HepG2 (cell line): Measurements from ENCODE around the gene KCNJ14. TPM values are rescaled to one million over a fixed set of nuclear protein-coding genes. Genes with fewer than 3 reads are reported as not detected.

Source experiments
- ATAC-seq: fragments of 200-7000 bp; cut with Tn5 transposase; 3 replicates; pipeline ENCODE4 v1.9.1; 2020; ENCODE audit warnings: mild to moderate bottlenecking, moderate library complexity
- Bru-seq: library from RNA; stranded (reverse); fragments of 400-500 nt; gene quantifications from one replicate; lab custom pipeline; 2021; lab: Mats Ljungman, UMichigan
- BruChase-seq, 2 experiments: library from RNA; stranded (reverse); fragments of 400-500 nt; gene quantifications; one replicate each; lab custom pipeline; 2021; lab: Mats Ljungman, UMichigan
- BruUV-seq: library from RNA; stranded (reverse); fragments of 400-500 nt; replicated peaks from 2 replicates; lab custom pipeline; 2021; lab: Mats Ljungman, UMichigan
- CTCF ChIA-PET: fragments of 300-600 bp; formaldehyde crosslinking; extraction: SDS; loops from one replicate; lab custom pipeline; 2021; ENCODE audit warnings: low total read pairs, inconsistent platforms, low intra/inter-chr PET ratio; lab: Yijun Ruan, JAX
- POLR2A ChIA-PET: fragments of 350-600 bp; sonication (Branson Sonifier 250); formaldehyde crosslinking; loops from one replicate; lab custom pipeline; 2020; ENCODE audit warnings: antibody characterized with exemption, inconsistent platforms; lab: Yijun Ruan, JAX
- DNase-seq: peaks from one replicate; pipeline ENCODE4 v3.0.0-alpha.2; 2015; ENCODE audit warnings: low spot score
- FAIRE-seq: peaks from 3 replicates; lab custom pipeline; 2011; peaks lifted over from hg19 to GRCh38; lab: Jason Lieb, UNC
- H2AFZ ChIP-seq: one replicate; pipeline ENCODE4 v1.6.1; 2011; ENCODE audit warnings: low read length, inconsistent platforms
- H3K27ac ChIP-seq: fragments of 300-600 bp; 3 replicates; pipeline ENCODE4 v1.8.0; 2011; ENCODE audit warnings: mixed run types, mild to moderate bottlenecking, mixed read lengths, low read length, inconsistent platforms; ENCODE audit not compliant: insufficient read depth; ENCODE audit errors: extremely low read length
- H3K27me3 ChIP-seq, 2 experiments: fragments of 200-600 bp in 1 of 2; 2 replicates in 1 of 2; 3 replicates in 1 of 2; pipeline versions ENCODE4 v1.6.0 to v1.8.0; 2011; ENCODE audit warnings: low read length in 2 of 2, mild to moderate bottlenecking in 2 of 2, moderate library complexity in 2 of 2, inconsistent platforms in 1 of 2; ENCODE audit not compliant: insufficient read depth in 2 of 2, control insufficient read depth in 1 of 2
- H3K36me3 ChIP-seq, 2 experiments: fragments of 200-600 bp in 1 of 2; replicated peaks in 1 of 2; 2 replicates in 1 of 2; 3 replicates in 1 of 2; pipeline versions ENCODE4 v1.5.1 to v1.8.0; 2011; ENCODE audit warnings: low read length in 2 of 2, inconsistent platforms in 1 of 2; ENCODE audit not compliant: insufficient read depth in 2 of 2, control insufficient read depth in 1 of 2
- H3K4me1 ChIP-seq: 2 replicates; pipeline ENCODE4 v1.5.1; 2012; ENCODE audit warnings: low read length, inconsistent platforms; ENCODE audit not compliant: insufficient read depth
- H3K4me2 ChIP-seq: 2 replicates; pipeline ENCODE4 v1.6.0; 2011; ENCODE audit warnings: low read depth, low read length, inconsistent platforms
- H3K4me3 ChIP-seq, 3 experiments: fragments of 200-600 bp in 1 of 3; sonication (generic), shearing (Covaris generic) in 1 of 3; replicated peaks in 1 of 3; 2 replicates each; pipeline ENCODE4 v1.5.1; 2011 to 2016; ENCODE audit warnings: low read length in 3 of 3, inconsistent platforms in 2 of 3, low read depth in 2 of 3, mild to moderate bottlenecking in 2 of 3, control low read depth in 1 of 3, mixed read lengths in 1 of 3; ENCODE audit not compliant: insufficient read depth in 1 of 3
- H3K79me2 ChIP-seq: one replicate; pipeline ENCODE4 v1.6.1; 2011; ENCODE audit warnings: low read length, inconsistent platforms; ENCODE audit not compliant: insufficient read depth
- H3K9ac ChIP-seq: 2 replicates; pipeline ENCODE4 v1.6.0; 2011; ENCODE audit warnings: mild to moderate bottlenecking, low read depth, low read length, inconsistent platforms; ENCODE audit not compliant: insufficient read depth
- H3K9me3 ChIP-seq: 2 replicates; pipeline ENCODE4 v1.5.1; 2012; ENCODE audit warnings: mild to moderate bottlenecking, low read length
- H4K20me1 ChIP-seq: 2 replicates; pipeline ENCODE4 v1.6.0; 2011; ENCODE audit warnings: inconsistent platforms, mild to moderate bottlenecking, low read length, moderate library complexity; ENCODE audit not compliant: insufficient read depth
- ARNT2 ChIP-seq: sonication (generic); formaldehyde crosslinking; IDR thresholded peaks from 2 replicates; pipeline ENCODE4 v1.8.0; 2022; ENCODE audit warnings: mild to moderate bottlenecking, low read depth, missing genetic modification reagents, moderate library complexity
- CCAR2 ChIP-seq: fragments of 200-400 bp; formaldehyde crosslinking; optimal IDR thresholded peaks from 2 replicates; pipeline ENCODE3; 2018; ENCODE audit warnings: low read depth, mild to moderate bottlenecking, low read length, moderate library complexity
- ETS1 ChIP-seq: sonication (generic); formaldehyde crosslinking; IDR thresholded peaks from 2 replicates; pipeline ENCODE4 v1.4.0; 2020; ENCODE audit warnings: missing genetic modification reagents
- HMG20B ChIP-seq: conservative IDR thresholded peaks from 2 replicates; pipeline ENCODE4 v1.6.1; 2016; ENCODE audit warnings: missing genetic modification reagents, missing compliant biosample characterization
- ZFP36 ChIP-seq: fragments of 150-350 bp; IDR thresholded peaks from 2 replicates; pipeline ENCODE4 v1.6.1; 2018; ENCODE audit warnings: borderline replicate concordance, low read length, low read depth; ENCODE audit not compliant: partially characterized antibody
- ZMYM4 ChIP-seq: sonication (generic); formaldehyde crosslinking; IDR thresholded peaks from 2 replicates; pipeline ENCODE4 v1.8.1; 2023; ENCODE audit warnings: mild to moderate bottlenecking, missing genetic modification reagents
- ZNF251 ChIP-seq: sonication (generic); formaldehyde crosslinking; IDR thresholded peaks from 2 replicates; pipeline ENCODE4 v1.9.0; 2021; ENCODE audit warnings: mild to moderate bottlenecking, missing genetic modification reagents
- ZNF580 ChIP-seq: IDR thresholded peaks from 2 replicates; pipeline ENCODE4 v1.6.1; 2016; ENCODE audit warnings: low read depth, borderline replicate concordance
- ZNF710 ChIP-seq: sonication (generic); formaldehyde crosslinking; IDR thresholded peaks from 2 replicates; pipeline ENCODE4 v1.5.0; 2020; ENCODE audit warnings: mild to moderate bottlenecking, missing genetic modification reagents, borderline replicate concordance
- ZNF782 ChIP-seq: sonication (generic); formaldehyde crosslinking; IDR thresholded peaks from 2 replicates; pipeline ENCODE4 v1.4.0; 2020; ENCODE audit warnings: missing genetic modification reagents, mild to moderate bottlenecking, borderline replicate concordance
- ZSCAN20 ChIP-seq: sonication (generic); formaldehyde crosslinking; IDR thresholded peaks from 2 replicates; pipeline ENCODE4 v1.4.0; 2020; ENCODE audit warnings: missing genetic modification reagents, mild to moderate bottlenecking, borderline replicate concordance
- WGBS: methylation state at CpG from one replicate; pipeline ENCODE4 v1.1.6; 2017; ENCODE audit warnings: low lambda C conversion rate; 5-methylcytosine and 5-hydroxymethylcytosine counted together
- in situ Hi-C: cut with HindIII; loops from 2 replicates; pipeline ENCODE4 v1.10.0; 2017; ENCODE audit warnings: low pct_unique_long_range_greater_than_20kb; ENCODE audit not compliant: extremely low pct_ligation_motif_present
- intact Hi-C: fragments of 100-400 bp; cut with micrococcal nuclease; formaldehyde crosslinking; loops from one replicate; pipeline ENCODE4 v1.10.0; 2022; ENCODE audit not compliant: unreplicated experiment
- long read RNA-seq, 2 experiments: library from RNA in 1 of 2; library from polyadenylated mRNA in 1 of 2; stranded (forward) in 1 of 2; unstranded in 1 of 2; transcript quantifications; one replicate each; pipeline ENCODE4 v2.0.0, GENCODE V29; 2019 to 2022
- polyA minus RNA-seq, 3 experiments: library from RNA; depleted of rRNA, polyadenylated mRNA; stranded (reverse); fragments of >200 nt; gene quantifications; 2 replicates each; pipeline ENCODE4 v1.2.3, GENCODE V29; 2011; ENCODE audit warnings: low replicate concordance in 1 of 3
- polyA plus RNA-seq, 8 experiments: library from polyadenylated mRNA; depleted of rRNA in 3 of 8; stranded (reverse) in 7 of 8; unstranded in 1 of 8; fragments of >200 nt; fragmentation: Illumina TruSeq in 4 of 8; extraction: Trizol in 4 of 8; gene quantifications; 2 replicates each; pipeline versions ENCODE4 v1.2.1 to v1.2.3, GENCODE V29; 2011 to 2016; ENCODE audit warnings: low read depth in 4 of 8, missing spikeins in 1 of 8, mixed read lengths in 1 of 8; ENCODE audit not compliant: insufficient read depth in 1 of 8
- total RNA-seq, 5 experiments: library from RNA; depleted of rRNA; stranded (reverse); fragments of >200 nt; fragmentation: Illumina TruSeq; extraction: Trizol; gene quantifications; 2 replicates each; pipeline ENCODE4 v1.2.3, GENCODE V29; 2016; ENCODE audit warnings: low read depth in 1 of 5

KCNJ14 gene
- total RNA-seq (2016; rRNA removed; fragmentation: Illumina TruSeq; extraction: Trizol) (0.17 and 0.20 TPM in 2 replicates), polyA plus RNA-seq (2011; rRNA removed) (0.46 and 0.51 TPM in 2 replicates), polyA minus RNA-seq (2011; rRNA and poly(A)+ RNA removed; ENCODE audit: low replicate concordance) (3.6 TPM in 2 replicates), Bru-seq, nascent RNA (percentile 57 among the genes with signal in this experiment), BruChase-seq, experiment 1, labeled RNA remaining after a 6-hour chase (percentile 79 among the genes with signal in this experiment), BruChase-seq, experiment 2, labeled RNA remaining after a 2-hour chase (percentile 77 among the genes with signal in this experiment)
- total RNA-seq (2016; cell fraction: cytosol; rRNA removed; fragmentation: Illumina TruSeq; extraction: Trizol; ENCODE audit: low read depth): 0.09 TPM in 1 of 2 replicates, not detected in the other
- total RNA-seq (2016; cell fraction: insoluble cytoplasmic fraction; rRNA removed; fragmentation: Illumina TruSeq; extraction: Trizol): 0.15 and 0.19 TPM in 2 replicates
- 0.10 and 0.15 TPM in 2 replicates for total RNA-seq (2016; cell fraction: membrane; rRNA removed; fragmentation: Illumina TruSeq; extraction: Trizol)
- 0.25 and 0.43 TPM in 2 replicates for total RNA-seq (2016; cell fraction: nucleus; rRNA removed; fragmentation: Illumina TruSeq; extraction: Trizol)
- 0.14 and 0.17 TPM in 2 replicates for polyA plus RNA-seq (2011; cell fraction: cytosol; rRNA removed)
- polyA plus RNA-seq (2011; cell fraction: nucleus; rRNA removed): 3.1 and 3.8 TPM in 2 replicates
- polyA plus RNA-seq (2012): 0.72 and 0.89 TPM in 2 replicates
- polyA plus RNA-seq (2016; cell fraction: cytosol; fragmentation: Illumina TruSeq; extraction: Trizol; ENCODE audit: low read depth): 0.03 TPM in 1 of 2 replicates, not detected in the other
- polyA plus RNA-seq (2016; cell fraction: insoluble cytoplasmic fraction; fragmentation: Illumina TruSeq; extraction: Trizol; ENCODE audit: low read depth): 0.05 and 0.12 TPM in 2 replicates
- polyA plus RNA-seq (2016; cell fraction: membrane; fragmentation: Illumina TruSeq; extraction: Trizol; ENCODE audit: low read depth): 0.11 TPM in 1 of 2 replicates, not detected in the other
- 0.65 and 0.97 TPM in 2 replicates for polyA plus RNA-seq (2016; cell fraction: nucleus; fragmentation: Illumina TruSeq; extraction: Trizol; ENCODE audit: insufficient read depth, low read depth)
- polyA minus RNA-seq (2011; cell fraction: cytosol; rRNA and poly(A)+ RNA removed): 0.20 and 0.35 TPM in 2 replicates
- 2.0 and 2.4 TPM in 2 replicates for polyA minus RNA-seq (2011; cell fraction: nucleus; rRNA and poly(A)+ RNA removed)
- long read RNA-seq, experiment 1, partial matches to known transcripts: 0 of 1 reads
- long read RNA-seq, experiment 1, other reads (novel, unspliced or antisense): 1 of 1 reads
- long read RNA-seq, experiment 2, partial matches to known transcripts: 1 of 5 reads
- long read RNA-seq, experiment 2, other reads (novel, unspliced or antisense): 4 of 5 reads

GRCh38 chr19:48455171-48455907 is at the start of gene KCNJ14:
Gene KCNJ14, plus strand, starts transcription at chr19:48455574. Its CDS starts 6,151 bp downstream, at chr19:48461725.
- Histone ChIP-seq H3K9me3 (no peaks in the 10 kb centered on the region), H3K4me1 (no peaks in the 10 kb centered on the region), H3K27me3 (no peaks in the 10 kb centered on the region), H3K36me3 (peaks cover 21 to 51% of the 10 kb centered on the region in 2 experiments), H3K4me2 (no peak within 1 kb of the TSS), H3K27ac (no peak within 1 kb of the TSS), H3K79me2 (no peaks in the 10 kb centered on the region), H3K4me3 (no peak within 1 kb of the TSS), H3K9ac (no peak within 1 kb of the TSS), H4K20me1 (no peaks in the 10 kb centered on the region), H2AFZ (no peak within 1 kb of the TSS)
- intact Hi-C loops (no loop called here), in situ Hi-C loops (no loop called here)
- 94% methylated on average over 16 of the region's 16 CpGs for WGBS
- ChIA-PET CTCF (no interaction called here), POLR2A (no interaction called here)
- no TSS peak for BruUV-seq
- no peak for FAIRE-seq
- DNase-seq: no peak
- TF ChIP-seq ZNF782 (CRISPR knock-in tag) (no peak), ZSCAN20 (CRISPR knock-in tag) (no peak), ZMYM4 (CRISPR knock-in tag) (no peak), HMG20B (CRISPR knock-in tag) (no peak), ZNF580 (CRISPR knock-in tag) (no peak), ARNT2 (CRISPR knock-in tag) (no peak), ZNF251 (CRISPR knock-in tag) (no peak), ETS1 (CRISPR knock-in tag) (no peak), ZNF710 (CRISPR knock-in tag) (no peak), CCAR2 (no peak), ZFP36 (no peak)
- ATAC-seq: no peak
